ENCODE results near the gene PLIN5. TPM values are rescaled to one million over a fixed set of nuclear protein-coding genes. Genes with fewer than 3 reads are reported as not detected.

PLIN5 gene
- total RNA-seq, 4 donors from 2014 or later, result 28.6 to 48.1 (median 44.0) TPM

GRCh38 chr19:4524808-4525562 lies 10.0 kb downstream of the PLIN5 start:
- TF ChIP-seq, protein P1, sequence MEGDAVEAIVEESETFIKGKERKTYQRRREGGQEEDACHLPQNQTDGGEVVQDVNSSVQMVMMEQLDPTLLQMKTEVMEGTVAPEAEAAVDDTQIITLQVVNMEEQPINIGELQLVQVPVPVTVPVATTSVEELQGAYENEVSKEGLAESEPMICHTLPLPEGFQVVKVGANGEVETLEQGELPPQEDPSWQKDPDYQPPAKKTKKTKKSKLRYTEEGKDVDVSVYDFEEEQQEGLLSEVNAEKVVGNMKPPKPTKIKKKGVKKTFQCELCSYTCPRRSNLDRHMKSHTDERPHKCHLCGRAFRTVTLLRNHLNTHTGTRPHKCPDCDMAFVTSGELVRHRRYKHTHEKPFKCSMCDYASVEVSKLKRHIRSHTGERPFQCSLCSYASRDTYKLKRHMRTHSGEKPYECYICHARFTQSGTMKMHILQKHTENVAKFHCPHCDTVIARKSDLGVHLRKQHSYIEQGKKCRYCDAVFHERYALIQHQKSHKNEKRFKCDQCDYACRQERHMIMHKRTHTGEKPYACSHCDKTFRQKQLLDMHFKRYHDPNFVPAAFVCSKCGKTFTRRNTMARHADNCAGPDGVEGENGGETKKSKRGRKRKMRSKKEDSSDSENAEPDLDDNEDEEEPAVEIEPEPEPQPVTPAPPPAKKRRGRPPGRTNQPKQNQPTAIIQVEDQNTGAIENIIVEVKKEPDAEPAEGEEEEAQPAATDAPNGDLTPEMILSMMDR (IDR thresholded peaks at IDR 0.05), result no peak
- DNase-seq (ENCODE audit: low spot score) (peak; percentile 68), ATAC-seq (ENCODE audit: low FRiP score) (no peak)

- DNase-seq (ENCODE audit: low spot score), result no peak
- TF ChIP-seq, protein P1 (IDR thresholded peaks at IDR 0.05), result no peak
- no peak for ATAC-seq (ENCODE audit: low FRiP score)
Measured at GRCh38 chr19:4523306-4524110, 11.5 kb downstream of the PLIN5 start.

GRCh38 chr19:4522291-4523002 lies 12.6 kb downstream of the PLIN5 start:
- TF ChIP-seq, protein P1 (IDR thresholded peaks at IDR 0.05), result no peak
- DNase-seq (ENCODE audit: low spot score), result no peak
- ATAC-seq (ENCODE audit: low FRiP score), result no peak

- ATAC-seq (ENCODE audit: low FRiP score) (no peak), DNase-seq (ENCODE audit: low spot score) (no peak)
- TF ChIP-seq, protein P1 (IDR thresholded peaks at IDR 0.05), result no peak
Measured at GRCh38 chr19:4521888-4522242, 13.2 kb downstream of the PLIN5 start.

DNA sequence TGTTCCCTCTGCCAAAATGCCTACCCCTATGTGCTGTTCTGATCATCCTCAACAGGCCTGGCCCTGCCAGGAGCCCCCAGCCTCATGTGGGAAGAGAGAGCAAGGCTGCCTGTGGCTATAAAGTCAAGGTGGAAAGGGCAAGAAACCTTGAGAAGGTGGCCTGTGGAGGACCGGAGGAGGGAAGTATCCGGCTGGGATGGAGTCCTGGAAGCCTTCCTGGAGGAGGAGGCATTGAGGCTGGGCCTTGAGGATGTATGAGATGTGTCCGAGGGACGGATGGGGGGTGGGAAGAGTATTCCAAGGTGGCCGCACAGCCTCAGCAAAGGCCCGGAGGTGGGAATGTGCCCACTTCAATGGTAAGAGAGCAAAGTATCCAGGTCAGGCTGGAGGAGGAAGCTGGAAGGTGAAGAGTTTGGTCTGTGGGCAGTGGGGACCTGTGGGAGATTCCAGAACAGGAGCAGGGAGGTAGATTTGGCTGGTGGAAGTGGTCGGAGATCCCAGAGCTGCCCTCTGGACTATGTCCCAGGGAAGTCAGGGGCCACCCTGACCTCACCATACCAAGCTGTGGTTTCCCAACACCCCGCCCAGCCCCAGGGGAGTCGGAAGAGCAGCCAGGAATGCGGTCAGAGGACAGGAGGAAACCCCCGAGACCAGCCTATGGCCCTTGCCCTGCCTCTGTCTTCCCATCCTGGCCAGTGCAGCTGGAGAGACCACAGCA lies 13.7 kb downstream of the PLIN5 start:
- DNase-seq (ENCODE audit: low spot score) (no peak), ATAC-seq (ENCODE audit: low FRiP score) (no peak)
- TF ChIP-seq, protein P1 (IDR thresholded peaks at IDR 0.05), result no peak

GRCh38 chr19:4519521-4520277 lies 15.3 kb downstream of the PLIN5 start:
- DNase-seq (ENCODE audit: low spot score) (no peak), ATAC-seq (ENCODE audit: low FRiP score) (no peak)
- TF ChIP-seq, protein P1 (IDR thresholded peaks at IDR 0.05), result no peak

All from omental fat pad (tissue), 4 donors.